HepG2 (cell line): ENCODE data around the gene CBFA2T2. TPM values are rescaled to one million over a fixed set of nuclear protein-coding genes. Genes with fewer than 3 reads are reported as not detected.
A peak's percentile ranks its signal among the peaks of the same experiment; 100 is the strongest.

Source experiments
- ATF7-NPFF ChIP-seq: sonication (generic); formaldehyde crosslinking; IDR thresholded peaks from 2 replicates; pipeline ENCODE4 v1.8.1; 2023; ENCODE audit warnings: mild to moderate bottlenecking, low read depth, missing genetic modification reagents, moderate library complexity
- BHLHE40 ChIP-seq: IDR thresholded peaks from 2 replicates; pipeline ENCODE4 v1.6.1; 2011; ENCODE audit warnings: low read length, improper control_type of control experiment
- KDM2A ChIP-seq: sonication (generic); formaldehyde crosslinking; IDR thresholded peaks from 2 replicates; pipeline ENCODE4 v1.4.0; 2020; ENCODE audit warnings: low read depth, missing genetic modification reagents, borderline replicate concordance
- KLF13 ChIP-seq: sonication (generic); formaldehyde crosslinking; IDR thresholded peaks from 2 replicates; pipeline ENCODE4 v1.4.0; 2020; ENCODE audit warnings: mild to moderate bottlenecking, missing genetic modification reagents
- MED8 ChIP-seq: sonication (generic); formaldehyde crosslinking; IDR thresholded peaks from 2 replicates; pipeline ENCODE4 v1.8.1; 2023; ENCODE audit warnings: mild to moderate bottlenecking, missing genetic modification reagents; ENCODE audit not compliant: insufficient replicate concordance
- NCOR1 ChIP-seq: fragments of 200-600 bp; sonication (generic); IDR thresholded peaks from 2 replicates; pipeline ENCODE4 v1.7.0; 2017; ENCODE audit warnings: antibody characterized with exemption, low read length, borderline replicate concordance
- THYN1 ChIP-seq: sonication (generic); formaldehyde crosslinking; IDR thresholded peaks from 2 replicates; pipeline ENCODE4 v1.8.1; 2023; ENCODE audit warnings: low read depth, mild to moderate bottlenecking, moderate library complexity, missing genetic modification reagents, borderline replicate concordance
- ZBTB3 ChIP-seq: sonication (generic); formaldehyde crosslinking; IDR thresholded peaks from 2 replicates; pipeline ENCODE4 v1.4.0; 2020; ENCODE audit warnings: low read depth, mild to moderate bottlenecking, moderate library complexity, missing genetic modification reagents, borderline replicate concordance
- ZFP37 ChIP-seq: sonication (generic); formaldehyde crosslinking; IDR thresholded peaks from 2 replicates; pipeline ENCODE4 v1.4.0; 2020; ENCODE audit warnings: missing genetic modification reagents, borderline replicate concordance
- ZNF674 ChIP-seq: sonication (generic); formaldehyde crosslinking; IDR thresholded peaks from 2 replicates; pipeline ENCODE4 v1.5.0; 2020; ENCODE audit warnings: low read depth, mild to moderate bottlenecking, missing genetic modification reagents
- ZNF790 ChIP-seq: sonication (generic); formaldehyde crosslinking; IDR thresholded peaks from 2 replicates; pipeline ENCODE4 v1.8.0; 2022; ENCODE audit warnings: missing genetic modification reagents, mild to moderate bottlenecking, borderline replicate concordance
- polyA plus RNA-seq, 8 experiments: library from polyadenylated mRNA; depleted of rRNA in 3 of 8; stranded (reverse) in 7 of 8; unstranded in 1 of 8; fragments of >200 nt; fragmentation: Illumina TruSeq in 4 of 8; extraction: Trizol in 4 of 8; gene quantifications; 2 replicates each; pipeline versions ENCODE4 v1.2.1 to v1.2.3, GENCODE V29; 2011 to 2016; ENCODE audit warnings: low read depth in 4 of 8, missing spikeins in 1 of 8, mixed read lengths in 1 of 8; ENCODE audit not compliant: insufficient read depth in 1 of 8
- total RNA-seq, 5 experiments: library from RNA; depleted of rRNA; stranded (reverse); fragments of >200 nt; fragmentation: Illumina TruSeq; extraction: Trizol; gene quantifications; 2 replicates each; pipeline ENCODE4 v1.2.3, GENCODE V29; 2016; ENCODE audit warnings: low read depth in 1 of 5
- TF ChIP-seq, protein P1 (sequence below): sonication (generic); formaldehyde crosslinking; IDR thresholded peaks from 2 replicates; pipeline ENCODE4 v1.4.0; 2020; ENCODE audit warnings: missing genetic modification reagents
- TF ChIP-seq, protein P2 (sequence below): sonication (generic); formaldehyde crosslinking; IDR thresholded peaks from 2 replicates; pipeline ENCODE4 v1.4.0; 2020; ENCODE audit warnings: mild to moderate bottlenecking, missing genetic modification reagents
- TF ChIP-seq, protein P3 (sequence below): sonication (generic); formaldehyde crosslinking; IDR thresholded peaks from 2 replicates; pipeline ENCODE4 v1.5.0; 2020; ENCODE audit warnings: missing genetic modification reagents

Gene CBFA2T2
- total and polyA plus RNA-seq, 2 of the 13 experiments (the other 11 are each of a cell fraction or from before 2014, with no cell fraction given), result 6.3 to 21.2 TPM

DNA sequence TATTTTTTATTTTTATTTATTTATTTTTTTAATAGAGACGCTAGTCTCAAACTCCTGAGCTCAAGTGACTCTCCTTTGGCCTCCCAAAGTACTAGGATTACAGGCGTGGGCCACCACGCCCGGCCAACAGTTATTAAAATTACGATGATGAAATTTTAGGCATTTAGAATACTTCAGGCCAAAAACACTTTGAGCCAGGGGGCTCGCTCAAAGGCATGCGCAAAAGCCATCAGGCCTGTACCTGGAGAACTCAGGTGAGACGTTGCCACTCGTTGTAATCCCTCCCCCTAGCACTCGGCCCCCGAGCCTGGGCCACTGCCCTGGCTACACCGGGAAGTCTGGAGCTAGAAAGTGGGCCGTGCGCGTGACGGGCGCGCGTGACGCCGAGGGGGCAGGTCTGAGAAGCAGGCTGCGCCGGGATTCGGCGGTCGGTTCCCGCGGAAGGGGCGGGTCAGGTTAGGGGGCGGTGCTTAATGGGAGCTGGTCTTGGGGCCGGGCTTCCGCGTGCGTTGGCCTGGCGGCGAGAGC is 337 bp upstream of the CBFA2T2 start (continued):
- TF ChIP-seq, protein P1, sequence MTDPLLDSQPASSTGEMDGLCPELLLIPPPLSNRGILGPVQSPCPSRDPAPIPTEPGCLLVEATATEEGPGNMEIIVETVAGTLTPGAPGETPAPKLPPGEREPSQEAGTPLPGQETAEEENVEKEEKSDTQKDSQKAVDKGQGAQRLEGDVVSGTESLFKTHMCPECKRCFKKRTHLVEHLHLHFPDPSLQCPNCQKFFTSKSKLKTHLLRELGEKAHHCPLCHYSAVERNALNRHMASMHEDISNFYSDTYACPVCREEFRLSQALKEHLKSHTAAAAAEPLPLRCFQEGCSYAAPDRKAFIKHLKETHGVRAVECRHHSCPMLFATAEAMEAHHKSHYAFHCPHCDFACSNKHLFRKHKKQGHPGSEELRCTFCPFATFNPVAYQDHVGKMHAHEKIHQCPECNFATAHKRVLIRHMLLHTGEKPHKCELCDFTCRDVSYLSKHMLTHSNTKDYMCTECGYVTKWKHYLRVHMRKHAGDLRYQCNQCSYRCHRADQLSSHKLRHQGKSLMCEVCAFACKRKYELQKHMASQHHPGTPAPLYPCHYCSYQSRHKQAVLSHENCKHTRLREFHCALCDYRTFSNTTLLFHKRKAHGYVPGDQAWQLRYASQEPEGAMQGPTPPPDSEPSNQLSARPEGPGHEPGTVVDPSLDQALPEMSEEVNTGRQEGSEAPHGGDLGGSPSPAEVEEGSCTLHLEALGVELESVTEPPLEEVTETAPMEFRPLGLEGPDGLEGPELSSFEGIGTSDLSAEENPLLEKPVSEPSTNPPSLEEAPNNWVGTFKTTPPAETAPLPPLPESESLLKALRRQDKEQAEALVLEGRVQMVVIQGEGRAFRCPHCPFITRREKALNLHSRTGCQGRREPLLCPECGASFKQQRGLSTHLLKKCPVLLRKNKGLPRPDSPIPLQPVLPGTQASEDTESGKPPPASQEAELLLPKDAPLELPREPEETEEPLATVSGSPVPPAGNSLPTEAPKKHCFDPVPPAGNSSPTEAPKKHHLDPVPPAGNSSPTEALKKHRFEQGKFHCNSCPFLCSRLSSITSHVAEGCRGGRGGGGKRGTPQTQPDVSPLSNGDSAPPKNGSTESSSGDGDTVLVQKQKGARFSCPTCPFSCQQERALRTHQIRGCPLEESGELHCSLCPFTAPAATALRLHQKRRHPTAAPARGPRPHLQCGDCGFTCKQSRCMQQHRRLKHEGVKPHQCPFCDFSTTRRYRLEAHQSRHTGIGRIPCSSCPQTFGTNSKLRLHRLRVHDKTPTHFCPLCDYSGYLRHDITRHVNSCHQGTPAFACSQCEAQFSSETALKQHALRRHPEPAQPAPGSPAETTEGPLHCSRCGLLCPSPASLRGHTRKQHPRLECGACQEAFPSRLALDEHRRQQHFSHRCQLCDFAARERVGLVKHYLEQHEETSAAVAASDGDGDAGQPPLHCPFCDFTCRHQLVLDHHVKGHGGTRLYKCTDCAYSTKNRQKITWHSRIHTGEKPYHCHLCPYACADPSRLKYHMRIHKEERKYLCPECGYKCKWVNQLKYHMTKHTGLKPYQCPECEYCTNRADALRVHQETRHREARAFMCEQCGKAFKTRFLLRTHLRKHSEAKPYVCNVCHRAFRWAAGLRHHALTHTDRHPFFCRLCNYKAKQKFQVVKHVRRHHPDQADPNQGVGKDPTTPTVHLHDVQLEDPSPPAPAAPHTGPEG (CRISPR knock-in tag), result no peak; the same call in 1 of the 2 replicates
- peak; percentile 83 for TF ChIP-seq BHLHE40
- peak; percentile 89 for TF ChIP-seq KDM2A
- no peak for TF ChIP-seq THYN1
- TF ChIP-seq ZNF674 (CRISPR knock-in tag), result no peak
- TF ChIP-seq, protein P2, sequence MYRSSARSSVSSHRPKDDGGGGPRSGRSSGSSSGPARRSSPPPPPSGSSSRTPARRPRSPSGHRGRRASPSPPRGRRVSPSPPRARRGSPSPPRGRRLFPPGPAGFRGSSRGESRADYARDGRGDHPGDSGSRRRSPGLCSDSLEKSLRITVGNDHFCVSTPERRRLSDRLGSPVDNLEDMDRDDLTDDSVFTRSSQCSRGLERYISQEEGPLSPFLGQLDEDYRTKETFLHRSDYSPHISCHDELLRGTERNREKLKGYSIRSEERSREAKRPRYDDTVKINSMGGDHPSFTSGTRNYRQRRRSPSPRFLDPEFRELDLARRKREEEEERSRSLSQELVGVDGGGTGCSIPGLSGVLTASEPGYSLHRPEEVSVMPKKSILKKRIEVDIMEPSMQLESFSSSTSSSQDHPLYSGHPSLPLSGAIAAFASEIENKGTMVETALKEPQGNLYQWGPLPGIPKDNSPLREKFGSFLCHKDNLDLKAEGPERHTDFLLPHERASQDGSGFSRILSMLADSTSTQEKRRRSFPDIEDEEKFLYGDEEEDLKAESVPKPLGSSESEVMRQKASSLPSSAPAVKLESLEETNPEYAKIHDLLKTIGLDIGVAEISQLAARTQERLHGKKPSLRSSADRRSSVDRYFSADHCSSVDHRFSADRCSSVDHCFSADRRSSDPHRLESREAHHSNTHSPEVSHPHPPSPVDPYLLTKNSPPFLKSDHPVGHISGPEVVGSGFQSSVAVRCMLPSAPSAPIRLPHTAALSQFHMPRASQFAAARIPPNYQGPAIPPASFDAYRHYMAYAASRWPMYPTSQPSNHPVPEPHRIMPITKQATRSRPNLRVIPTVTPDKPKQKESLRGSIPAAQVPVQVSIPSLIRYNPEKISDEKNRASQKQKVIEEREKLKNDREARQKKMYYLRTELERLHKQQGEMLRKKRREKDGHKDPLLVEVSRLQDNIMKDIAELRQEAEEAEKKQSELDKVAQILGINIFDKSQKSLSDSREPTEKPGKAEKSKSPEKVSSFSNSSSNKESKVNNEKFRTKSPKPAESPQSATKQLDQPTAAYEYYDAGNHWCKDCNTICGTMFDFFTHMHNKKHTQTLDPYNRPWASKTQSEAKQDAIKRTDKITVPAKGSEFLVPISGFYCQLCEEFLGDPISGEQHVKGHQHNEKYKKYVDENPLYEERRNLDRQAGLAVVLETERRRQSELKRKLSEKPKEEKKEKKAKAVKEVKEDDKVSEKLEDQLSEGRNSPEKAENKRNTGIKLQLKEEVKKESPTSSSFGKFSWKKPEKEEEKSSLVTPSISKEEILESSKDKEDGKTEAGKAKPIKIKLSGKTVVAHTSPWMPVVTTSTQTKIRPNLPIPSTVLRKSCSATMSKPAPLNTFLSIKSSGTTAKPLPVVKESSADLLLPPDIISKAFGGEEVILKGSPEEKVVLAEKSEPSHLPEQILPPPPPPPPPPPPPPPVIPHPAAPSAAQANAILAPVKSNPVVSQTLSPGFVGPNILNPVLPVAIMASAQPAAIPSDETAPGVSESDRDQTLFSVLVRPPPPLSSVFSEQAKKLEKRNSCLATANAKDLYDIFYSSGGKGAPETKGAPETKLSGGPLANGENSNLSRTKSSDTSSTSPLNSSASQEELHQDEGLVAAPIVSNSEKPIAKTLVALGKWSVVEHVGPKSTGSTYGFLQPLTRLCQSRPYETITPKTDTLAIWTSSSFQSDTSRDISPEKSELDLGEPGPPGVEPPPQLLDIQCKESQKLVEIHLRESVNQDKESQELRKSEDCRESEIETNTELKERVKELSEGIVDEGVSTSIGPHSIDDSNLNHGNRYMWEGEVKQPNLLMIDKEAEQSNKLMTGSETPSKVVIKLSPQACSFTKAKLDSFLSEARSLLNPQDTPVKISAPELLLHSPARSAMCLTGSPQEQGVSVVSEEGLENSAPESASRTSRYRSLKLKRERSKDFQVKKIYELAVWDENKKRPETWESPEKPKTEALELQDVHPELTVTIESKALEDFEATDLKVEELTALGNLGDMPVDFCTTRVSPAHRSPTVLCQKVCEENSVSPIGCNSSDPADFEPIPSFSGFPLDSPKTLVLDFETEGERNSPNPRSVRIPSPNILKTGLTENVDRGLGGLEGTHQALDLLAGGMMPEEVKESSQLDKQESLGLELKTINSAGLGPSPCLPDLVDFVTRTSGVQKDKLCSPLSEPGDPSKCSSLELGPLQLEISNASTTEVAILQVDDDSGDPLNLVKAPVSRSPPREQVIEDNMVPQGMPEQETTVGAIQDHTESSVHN (CRISPR knock-in tag), result 0 out of 2 replicates have a peak, but pooled peaks have one; percentile 69
- TF ChIP-seq KLF13 (CRISPR knock-in tag), result no peak
- peak; percentile 98 for TF ChIP-seq ZFP37
- peak; percentile 77 for TF ChIP-seq ZBTB3 (CRISPR knock-in tag)
- peak; percentile 79; the same call in 1 of the 2 replicates for TF ChIP-seq ATF7-NPFF (CRISPR knock-in tag)
- TF ChIP-seq MED8 (CRISPR knock-in tag), result peak; percentile 86
- TF ChIP-seq, protein P3, sequence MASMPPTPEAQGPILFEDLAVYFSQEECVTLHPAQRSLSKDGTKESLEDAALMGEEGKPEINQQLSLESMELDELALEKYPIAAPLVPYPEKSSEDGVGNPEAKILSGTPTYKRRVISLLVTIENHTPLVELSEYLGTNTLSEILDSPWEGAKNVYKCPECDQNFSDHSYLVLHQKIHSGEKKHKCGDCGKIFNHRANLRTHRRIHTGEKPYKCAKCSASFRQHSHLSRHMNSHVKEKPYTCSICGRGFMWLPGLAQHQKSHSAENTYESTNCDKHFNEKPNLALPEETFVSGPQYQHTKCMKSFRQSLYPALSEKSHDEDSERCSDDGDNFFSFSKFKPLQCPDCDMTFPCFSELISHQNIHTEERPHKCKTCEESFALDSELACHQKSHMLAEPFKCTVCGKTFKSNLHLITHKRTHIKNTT (CRISPR knock-in tag), result no peak
- no peak for TF ChIP-seq ZNF790 (CRISPR knock-in tag)
- TF ChIP-seq NCOR1, result no peak; the same call in 1 of the 2 replicates
